Activated naive CD8-positive, alpha-beta T cell treated with anti-CD3 and anti-CD28 coated beads, Interleukin-2, amount 10 ng/mL, durations not matched to agents 7 days and 5 days (primary cell): ENCODE data around the gene ELL. TPM values are rescaled to one million over a fixed set of nuclear protein-coding genes. Genes with fewer than 3 reads are reported as not detected.

Experiments used
- ATAC-seq: fragments of 150-1000 bp; cut with Tn5 transposase; one replicate; pipeline ENCODE4 v1.10.0; 2021; ENCODE audit warnings: low read depth, moderate library complexity
- POLR2A ChIA-PET: fragments of 350-600 bp; sonication (Branson Sonifier 250); formaldehyde crosslinking; loops from one replicate; lab custom pipeline; 2021; ENCODE audit warnings: antibody characterized with exemption; lab: Charles Lee
- DNase-seq: peaks from one replicate; pipeline ENCODE4 v3.0.0; 2021
- H3K27ac Mint-ChIP-seq: one replicate; pipeline ENCODE4 v1.8.0; 2022; ENCODE audit warnings: mild to moderate bottlenecking, mixed read lengths
- H3K27me3 Mint-ChIP-seq: one replicate; pipeline ENCODE4 v1.8.0; 2022; ENCODE audit warnings: mild to moderate bottlenecking, moderate library complexity, mixed read lengths
- H3K36me3 Mint-ChIP-seq: one replicate; pipeline ENCODE4 v1.8.0; 2021; ENCODE audit warnings: mild to moderate bottlenecking, mixed read lengths
- H3K4me1 Mint-ChIP-seq: one replicate; pipeline ENCODE4 v1.8.0; 2021; ENCODE audit warnings: mixed read lengths
- H3K4me3 Mint-ChIP-seq: one replicate; pipeline ENCODE4 v1.8.0; 2022; ENCODE audit warnings: mild to moderate bottlenecking, moderate library complexity, mixed read lengths
- H3K9me3 Mint-ChIP-seq: one replicate; pipeline ENCODE4 v1.8.0; 2021; ENCODE audit warnings: mixed read lengths
- total RNA-seq, 2 experiments: library from RNA; stranded (reverse); gene quantifications; one replicate each; pipeline ENCODE4 v1.2.3, GENCODE V29; 2021

Gene ELL
- total RNA-seq, 2 experiments from 2014 or later, result 28.5 to 31.2 TPM

GRCh38 chr19:18449552-18449951, 72.3 kb downstream of the ELL start:
- POLR2A ChIA-PET, result no interaction called here
- H3K4me3 Mint-ChIP-seq, result no peak overlapping the region
- ATAC-seq, result no peak
- peaks cover 6% of the 10 kb centered on the region for H3K36me3 Mint-ChIP-seq
- H3K9me3 Mint-ChIP-seq, result no peaks in the 10 kb centered on the region
- H3K27me3 Mint-ChIP-seq, result no peaks in the 10 kb centered on the region
- peaks cover 1% of the 10 kb centered on the region for H3K4me1 Mint-ChIP-seq
- H3K27ac Mint-ChIP-seq, result no peak overlapping the region
- no peak for DNase-seq

GRCh38 chr19:18446811-18447359, 75.0 kb downstream of the ELL start:
- ATAC-seq, result no peak
- POLR2A ChIA-PET, result no interaction called here
- no peak for DNase-seq
- no peaks in the 10 kb centered on the region for H3K27me3 Mint-ChIP-seq
- H3K36me3 Mint-ChIP-seq, result peaks cover 16% of the 10 kb centered on the region
- no peak overlapping the region for H3K4me3 Mint-ChIP-seq
- H3K4me1 Mint-ChIP-seq, result peaks cover 8% of the 10 kb centered on the region
- peaks cover 4% of the 10 kb centered on the region for H3K9me3 Mint-ChIP-seq
- H3K27ac Mint-ChIP-seq, result no peak overlapping the region

GRCh38 chr19:18446145-18446810, 75.6 kb downstream of the ELL start:
- Mint-ChIP-seq H3K9me3 (peaks cover 4% of the 10 kb centered on the region), H3K4me3 (no peak overlapping the region), H3K27ac (no peak overlapping the region), H3K36me3 (peaks cover 17% of the 10 kb centered on the region), H3K27me3 (no peaks in the 10 kb centered on the region), H3K4me1 (peaks cover 8% of the 10 kb centered on the region)
- no peak for ATAC-seq
- no peak for DNase-seq
- POLR2A ChIA-PET, result no interaction called here

GRCh38 chr19:18445262-18445948, 76.5 kb downstream of the ELL start:
- H3K27ac Mint-ChIP-seq, result no peak overlapping the region
- POLR2A ChIA-PET, result no interaction called here
- H3K27me3 Mint-ChIP-seq, result no peaks in the 10 kb centered on the region
- H3K9me3 Mint-ChIP-seq, result peaks cover 4% of the 10 kb centered on the region
- ATAC-seq, result no peak
- no peak for DNase-seq
- H3K4me1 Mint-ChIP-seq, result peaks cover 8% of the 10 kb centered on the region
- no peak overlapping the region for H3K4me3 Mint-ChIP-seq
- H3K36me3 Mint-ChIP-seq, result peaks cover 15% of the 10 kb centered on the region

- Mint-ChIP-seq H3K27me3 (no peaks in the 10 kb centered on the region), H3K4me1 (peaks cover 10% of the 10 kb centered on the region), H3K4me3 (no peak overlapping the region), H3K36me3 (peaks cover 15% of the 10 kb centered on the region), H3K27ac (no peak overlapping the region), H3K9me3 (peaks cover 4% of the 10 kb centered on the region)
- DNase-seq (no peak), ATAC-seq (no peak)
- POLR2A ChIA-PET, result no interaction called here
Observed at GRCh38 chr19:18444513-18444912, 77.4 kb downstream of the ELL start.

GRCh38 chr19:18443831-18444230, 78.0 kb downstream of the ELL start:
- ATAC-seq (no peak), DNase-seq (no peak)
- Mint-ChIP-seq H3K27me3 (no peaks in the 10 kb centered on the region), H3K27ac (no peak overlapping the region), H3K36me3 (peaks cover 15% of the 10 kb centered on the region), H3K4me3 (no peak overlapping the region), H3K4me1 (peaks cover 10% of the 10 kb centered on the region), H3K9me3 (peaks cover 4% of the 10 kb centered on the region)
- POLR2A ChIA-PET, result no interaction called here

- peaks cover 15% of the 10 kb centered on the region for H3K36me3 Mint-ChIP-seq
- peaks cover 10% of the 10 kb centered on the region for H3K4me1 Mint-ChIP-seq
- H3K27ac Mint-ChIP-seq, result no peak overlapping the region
- H3K4me3 Mint-ChIP-seq, result no peak overlapping the region
- POLR2A ChIA-PET, result no interaction called here
- H3K27me3 Mint-ChIP-seq, result no peaks in the 10 kb centered on the region
- DNase-seq, result no peak
- H3K9me3 Mint-ChIP-seq, result peaks cover 4% of the 10 kb centered on the region
- ATAC-seq, result no peak
Observed at GRCh38 chr19:18443406-18443805, 78.5 kb downstream of the ELL start.

GRCh38 chr19:18442941-18443340, 78.9 kb downstream of the ELL start:
- H3K9me3 Mint-ChIP-seq, result peaks cover 4% of the 10 kb centered on the region
- ATAC-seq (no peak), DNase-seq (no peak)
- no peak overlapping the region for H3K4me3 Mint-ChIP-seq
- POLR2A ChIA-PET, result no interaction called here
- H3K27me3 Mint-ChIP-seq, result no peaks in the 10 kb centered on the region
- no peak overlapping the region for H3K27ac Mint-ChIP-seq
- H3K4me1 Mint-ChIP-seq, result peaks cover 10% of the 10 kb centered on the region
- H3K36me3 Mint-ChIP-seq, result peaks cover 15% of the 10 kb centered on the region

- ATAC-seq, result no peak
- H3K4me1 Mint-ChIP-seq, result peaks cover 10% of the 10 kb centered on the region
- POLR2A ChIA-PET, result no interaction called here
- H3K27me3 Mint-ChIP-seq, result no peaks in the 10 kb centered on the region
- peak overlapping the region; percentile 49 for H3K4me3 Mint-ChIP-seq
- H3K9me3 Mint-ChIP-seq, result peaks cover 4% of the 10 kb centered on the region
- H3K27ac Mint-ChIP-seq, result peak overlapping the region; percentile 83
- no peak for DNase-seq
- peaks cover 15% of the 10 kb centered on the region for H3K36me3 Mint-ChIP-seq
Observed at GRCh38 chr19:18441804-18442788, 79.8 kb downstream of the ELL start.

GRCh38 chr19:18440936-18441803, 80.7 kb downstream of the ELL start:
- Mint-ChIP-seq H3K4me1 (peaks cover 12% of the 10 kb centered on the region), H3K9me3 (peaks cover 4% of the 10 kb centered on the region), H3K27ac (peak overlapping the region; percentile 42), H3K4me3 (no peak overlapping the region), H3K36me3 (peaks cover 15% of the 10 kb centered on the region), H3K27me3 (no peaks in the 10 kb centered on the region)
- DNase-seq, result no peak
- POLR2A ChIA-PET, result interaction anchor here (0.8 to 1.0 kb wide), 2 partner anchors 9 to 159 kb away, joined by 3 read pairs; partner anchors contain the start of gene JUND
- ATAC-seq, result no peak

GRCh38 chr19:18440415-18440877, 81.4 kb downstream of the ELL start:
- no peaks in the 10 kb centered on the region for H3K27me3 Mint-ChIP-seq

GRCh38 chr19:18439910-18440237, 82.0 kb downstream of the ELL start:
- Mint-ChIP-seq H3K4me3 (no peak overlapping the region), H3K9me3 (peaks cover 4% of the 10 kb centered on the region), H3K36me3 (peaks cover 12% of the 10 kb centered on the region), H3K27ac (no peak overlapping the region), H3K27me3 (no peaks in the 10 kb centered on the region), H3K4me1 (peaks cover 14% of the 10 kb centered on the region)
- no peak for ATAC-seq
- DNase-seq, result no peak
- POLR2A ChIA-PET, result interaction anchor here (1.0 to 1.9 kb wide), 2 partner anchors 22 to 158 kb away, joined by 3 to 4 read pairs; partner anchors contain the start of gene JUND

More at GRCh38 chr19:18440415-18440877, 81.4 kb downstream of the ELL start:
- Mint-ChIP-seq H3K36me3 (peaks cover 15% of the 10 kb centered on the region), H3K4me3 (no peak overlapping the region), H3K4me1 (peaks cover 14% of the 10 kb centered on the region), H3K9me3 (peaks cover 4% of the 10 kb centered on the region), H3K27ac (peak overlapping the region; percentile 42)
- ATAC-seq, result no peak
- POLR2A ChIA-PET, result interaction anchor here (0.8 to 1.9 kb wide), 3 partner anchors 9 to 159 kb away, joined by 3 to 4 read pairs (median 3); partner anchors contain the start of gene JUND
- DNase-seq, result peak; percentile 59
